Mesenchymal stem cell (in vitro differentiated cells and primary cell): ENCODE data around the gene HS2ST1.

Experiments used
- DNase-seq: peaks from one replicate; pipeline ENCODE4 v3.0.0-alpha.2; 2013
- H2AFZ ChIP-seq: one replicate; pipeline ENCODE4 v1.6.1; 2013; ENCODE audit warnings: low read depth, mild to moderate bottlenecking, control low read depth, inconsistent platforms, low read length, moderate library complexity
- H2AK5ac ChIP-seq: 2 replicates; pipeline ENCODE4 v1.6.1; 2013; ENCODE audit warnings: low read length, moderate library complexity, mild to moderate bottlenecking, inconsistent platforms; ENCODE audit not compliant: severe bottlenecking
- H2BK120ac ChIP-seq: one replicate; pipeline ENCODE4 v1.6.1; 2013; ENCODE audit warnings: low read depth, mild to moderate bottlenecking, inconsistent platforms, low read length, moderate library complexity
- H2BK12ac ChIP-seq, 2 experiments: one replicate each; pipeline ENCODE4 v1.6.1; 2013; ENCODE audit warnings: inconsistent platforms in 2 of 2, low read length in 2 of 2, mild to moderate bottlenecking in 2 of 2, moderate library complexity in 2 of 2, control low read depth in 1 of 2
- H2BK15ac ChIP-seq: one replicate; pipeline ENCODE4 v1.6.1; 2013; ENCODE audit warnings: mild to moderate bottlenecking, low read depth, inconsistent platforms; ENCODE audit not compliant: poor library complexity, severe bottlenecking
- H2BK5ac ChIP-seq: 2 replicates; pipeline ENCODE4 v1.6.1; 2013; ENCODE audit warnings: low read depth, mild to moderate bottlenecking, low read length, control low read depth, inconsistent platforms; ENCODE audit not compliant: poor library complexity, severe bottlenecking
- H3K14ac ChIP-seq, 2 experiments: one replicate each; pipeline ENCODE4 v1.6.1; 2013; ENCODE audit warnings: inconsistent platforms in 2 of 2, low read length in 2 of 2, control low read depth in 1 of 2, mild to moderate bottlenecking in 1 of 2, moderate library complexity in 1 of 2
- H3K18ac ChIP-seq, 2 experiments: one replicate each; pipeline ENCODE4 v1.6.1; 2013; ENCODE audit warnings: inconsistent platforms in 2 of 2, low read length in 2 of 2, control low read depth in 1 of 2, low read depth in 1 of 2, mild to moderate bottlenecking in 1 of 2
- H3K23ac ChIP-seq, 2 experiments: one replicate each; pipeline ENCODE4 v1.6.1; 2013; ENCODE audit warnings: inconsistent platforms in 2 of 2, low read length in 2 of 2, mild to moderate bottlenecking in 2 of 2, moderate library complexity in 2 of 2, control low read depth in 1 of 2
- H3K27ac ChIP-seq: 2 replicates; pipeline ENCODE4 v1.5.1; 2013; ENCODE audit warnings: mild to moderate bottlenecking, moderate library complexity, low read length, control low read depth, inconsistent platforms; ENCODE audit not compliant: poor library complexity, severe bottlenecking
- H3K27me3 ChIP-seq, 2 experiments: 2 replicates each; pipeline versions ENCODE4 v1.6.1 to v1.7.0; 2013; ENCODE audit warnings: low read length in 2 of 2, mild to moderate bottlenecking in 2 of 2, moderate library complexity in 2 of 2, control low read depth in 1 of 2, inconsistent platforms in 1 of 2; ENCODE audit not compliant: control insufficient read depth in 1 of 2, insufficient read depth in 1 of 2
- H3K36me3 ChIP-seq, 2 experiments: 2 replicates each; pipeline versions ENCODE4 v1.6.1 to v1.7.0; 2013; ENCODE audit warnings: low read length in 2 of 2, control low read depth in 1 of 2, inconsistent platforms in 1 of 2, low read depth in 1 of 2, mild to moderate bottlenecking in 1 of 2; ENCODE audit not compliant: insufficient read depth in 2 of 2, control insufficient read depth in 1 of 2
- H3K4ac ChIP-seq, 2 experiments: one replicate each; pipeline ENCODE4 v1.6.1; 2013; ENCODE audit warnings: inconsistent platforms in 2 of 2, low read length in 2 of 2, mild to moderate bottlenecking in 2 of 2, moderate library complexity in 2 of 2, control low read depth in 1 of 2, low read depth in 1 of 2
- H3K4me1 ChIP-seq: 2 replicates; pipeline ENCODE4 v1.6.1; 2013; ENCODE audit warnings: low read depth, low read length, control low read depth; ENCODE audit not compliant: control insufficient read depth, insufficient read depth
- H3K4me2 ChIP-seq: 2 replicates; pipeline ENCODE4 v1.6.1; 2013; ENCODE audit warnings: low read length, mild to moderate bottlenecking, inconsistent platforms; ENCODE audit not compliant: poor library complexity, severe bottlenecking
- H3K4me3 ChIP-seq, 2 experiments: 2 replicates each; pipeline versions ENCODE4 v1.5.1 to v1.7.0; 2013; ENCODE audit warnings: low read length in 2 of 2, mild to moderate bottlenecking in 2 of 2, control low read depth in 1 of 2, low read depth in 1 of 2; ENCODE audit not compliant: insufficient read depth in 1 of 2
- H3K79me1 ChIP-seq: replicated peaks from 2 replicates; pipeline ENCODE4 v1.6.1; 2013; ENCODE audit warnings: mild to moderate bottlenecking, control low read depth, low read length, inconsistent platforms; ENCODE audit not compliant: poor library complexity, severe bottlenecking
- H3K9ac ChIP-seq: 2 replicates; pipeline ENCODE4 v1.7.0; 2013; ENCODE audit warnings: mild to moderate bottlenecking, low read length, moderate library complexity
- H3K9me3 ChIP-seq: 2 replicates; pipeline ENCODE4 v1.7.0; 2013; ENCODE audit warnings: mild to moderate bottlenecking, low read length; ENCODE audit not compliant: control insufficient read depth
- H4K8ac ChIP-seq: one replicate; pipeline ENCODE4 v1.6.1; 2013; ENCODE audit warnings: inconsistent platforms, mild to moderate bottlenecking, low read length, moderate library complexity
- H4K91ac ChIP-seq: one replicate; pipeline ENCODE4 v1.6.1; 2013; ENCODE audit warnings: mild to moderate bottlenecking, low read length, inconsistent platforms
- WGBS: methylation state at CpG from one replicate; pipeline ENCODE4 v1.1.7; 2013; ENCODE audit warnings: mixed read lengths; 5-methylcytosine and 5-hydroxymethylcytosine counted together

The HS2ST1 gene

DNA sequence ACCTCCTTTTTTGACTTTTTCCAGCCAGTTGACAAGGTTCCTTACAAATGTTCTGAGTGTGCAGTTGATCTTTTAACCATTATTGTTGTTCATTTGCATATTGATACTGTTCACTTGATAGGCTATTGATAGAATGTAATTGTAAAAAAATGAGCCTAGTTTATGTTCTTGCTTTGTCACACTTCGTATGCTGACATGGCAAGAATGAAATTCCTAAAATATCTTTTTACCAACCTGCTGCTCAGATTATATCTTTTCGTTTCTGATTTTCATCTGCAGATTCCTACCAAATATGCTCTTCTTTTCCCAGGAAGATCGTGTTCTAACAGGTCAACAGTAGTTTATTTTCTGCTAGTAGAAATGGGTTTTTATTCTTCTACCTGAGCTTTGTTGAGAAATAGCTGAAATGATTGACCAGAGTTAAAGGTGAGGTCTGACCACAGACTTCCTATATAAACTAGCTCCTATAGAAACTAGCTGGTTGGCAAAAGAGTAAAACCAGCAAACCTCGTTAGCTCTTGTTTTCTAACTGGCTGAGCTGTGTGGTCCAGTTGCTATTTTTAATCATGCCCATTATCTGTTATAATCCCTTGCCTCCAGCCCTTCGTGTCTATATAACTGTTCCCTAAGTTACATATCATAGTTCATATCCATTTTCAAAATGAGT, 174.8 kb downstream of the HS2ST1 start:
- Histone ChIP-seq H3K79me1 (no peaks in the 10 kb centered on the region), H3K27me3 (no peaks in the 10 kb centered on the region)

DNA sequence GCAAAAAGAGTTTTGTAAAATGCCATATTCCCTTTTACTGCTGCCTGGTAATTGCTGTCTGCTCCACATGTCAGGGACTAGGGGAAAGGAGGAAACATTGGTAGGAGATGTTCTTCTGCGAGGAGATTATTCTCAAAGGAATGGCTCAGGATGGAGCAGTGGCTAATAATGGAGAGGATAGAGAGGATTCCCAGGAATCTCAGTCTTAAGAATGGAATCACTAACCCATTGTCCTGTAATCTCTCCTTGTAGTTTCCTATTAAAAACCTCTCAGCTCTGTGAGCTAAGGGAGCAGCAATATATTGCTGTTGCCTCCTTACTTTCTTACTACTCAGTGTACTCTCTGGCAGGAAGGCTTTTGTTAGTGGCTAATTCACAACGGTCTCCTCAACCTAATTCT, 175.4 kb downstream of the HS2ST1 start:
- Histone ChIP-seq H3K4me3 (no peak overlapping the region), H2BK120ac (no peak overlapping the region), H3K9ac (no peak overlapping the region), H4K8ac (no peak overlapping the region), H3K36me3 (peaks cover 0 to 29% of the 10 kb centered on the region in 2 experiments), H3K14ac (no peak overlapping the region), H3K4me2 (no peak overlapping the region), H4K91ac (no peak overlapping the region), H2AFZ (no peak overlapping the region), H2BK12ac (no peak overlapping the region), H2BK5ac (no peak overlapping the region), H3K9me3 (no peaks in the 10 kb centered on the region), H2BK15ac (no peak overlapping the region), H3K18ac (no peak overlapping the region), H3K4me1 (no peaks in the 10 kb centered on the region), H3K23ac (no peak overlapping the region), H3K4ac (no peak overlapping the region), H3K27me3 (no peaks in the 10 kb centered on the region), H3K27ac (no peak overlapping the region), H3K79me1 (no peaks in the 10 kb centered on the region), H2AK5ac (no peak overlapping the region)
- 95% methylated on average over 2 of the region's 2 CpGs for WGBS
- DNase-seq, result no peak

More for the DNA sequence above, 174.8 kb downstream of the HS2ST1 start:
- H3K4me2 ChIP-seq, result no peak overlapping the region
- no peak overlapping the region for H3K9ac ChIP-seq
- peaks cover 0 to 26% of the 10 kb centered on the region in 2 experiments for H3K36me3 ChIP-seq
- no peak overlapping the region for H3K4ac ChIP-seq
- no peak overlapping the region for H3K14ac ChIP-seq
- H2BK5ac ChIP-seq, result no peak overlapping the region
- H3K9me3 ChIP-seq, result no peaks in the 10 kb centered on the region
- H3K23ac ChIP-seq, result no peak overlapping the region
- H2BK12ac ChIP-seq, result no peak overlapping the region
- H3K27ac ChIP-seq, result no peak overlapping the region
- H3K4me1 ChIP-seq, result no peaks in the 10 kb centered on the region
- H3K4me3 ChIP-seq, result no peak overlapping the region
- DNase-seq, result no peak
- H2BK15ac ChIP-seq, result no peak overlapping the region
- no peak overlapping the region for H2BK120ac ChIP-seq
- no peak overlapping the region for H3K18ac ChIP-seq
- no peak overlapping the region for H4K91ac ChIP-seq
- 72% methylated on average over 4 of the region's 5 CpGs for WGBS
- no peak overlapping the region for H4K8ac ChIP-seq
- H2AK5ac ChIP-seq, result no peak overlapping the region
- no peak overlapping the region for H2AFZ ChIP-seq

DNA sequence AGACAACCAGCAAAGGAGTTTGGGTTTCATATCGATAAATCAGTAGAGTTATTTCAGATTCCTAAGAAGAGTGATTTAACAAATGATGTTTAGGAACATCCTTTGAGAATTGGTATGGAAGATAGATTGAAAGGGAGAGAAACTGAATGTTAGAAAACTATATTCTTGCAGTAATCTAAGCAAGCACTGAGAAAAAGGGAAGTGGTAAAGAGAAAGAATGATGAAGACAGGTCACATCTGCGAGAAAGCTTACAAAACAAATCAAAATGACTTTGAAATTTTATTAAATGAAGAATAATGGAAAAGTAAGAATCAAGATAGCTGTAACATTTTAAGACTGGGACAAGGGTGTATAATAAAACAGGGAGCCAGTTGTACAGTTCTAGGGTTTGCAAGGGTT, 177.0 kb downstream of the HS2ST1 start:
- Histone ChIP-seq H3K36me3 (peaks cover 0 to 27% of the 10 kb centered on the region in 2 experiments), H2BK12ac (no peak overlapping the region), H3K4me3 (no peak overlapping the region), H3K23ac (no peak overlapping the region), H3K18ac (no peak overlapping the region), H3K4ac (no peak overlapping the region), H3K27ac (no peak overlapping the region), H3K27me3 (no peaks in the 10 kb centered on the region), H2BK15ac (no peak overlapping the region), H3K9me3 (no peaks in the 10 kb centered on the region), H2AK5ac (no peak overlapping the region), H2AFZ (no peak overlapping the region), H3K79me1 (peaks cover under 1% of the 10 kb centered on the region), H4K8ac (no peak overlapping the region), H3K4me1 (no peaks in the 10 kb centered on the region), H4K91ac (no peak overlapping the region), H2BK120ac (no peak overlapping the region), H3K14ac (no peak overlapping the region), H3K4me2 (no peak overlapping the region), H3K9ac (no peak overlapping the region), H2BK5ac (no peak overlapping the region)
- 97% methylated on average over 1 of the region's 2 CpGs for WGBS
- DNase-seq, result no peak

DNA sequence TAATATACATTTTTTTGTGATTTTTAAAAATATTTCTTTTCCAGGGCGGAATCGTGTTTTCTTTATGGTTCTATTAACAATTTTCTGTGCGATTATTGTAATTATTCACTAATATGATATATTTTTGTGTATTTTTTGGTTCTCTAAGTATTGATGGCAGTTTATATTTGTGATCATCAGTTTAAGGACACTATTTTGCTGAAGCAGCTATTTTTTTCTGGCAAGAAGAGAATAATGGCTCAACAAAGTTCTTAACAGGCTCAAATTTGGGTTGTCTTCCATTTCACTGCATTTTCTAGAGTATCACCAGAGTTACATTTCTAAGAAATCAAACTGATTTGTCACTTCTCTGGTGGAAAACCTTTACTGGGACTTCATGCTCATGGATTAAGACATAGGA, 178.4 kb downstream of the HS2ST1 start:
- Histone ChIP-seq H3K4me3 (no peak overlapping the region), H3K36me3 (peaks cover 0 to 31% of the 10 kb centered on the region in 2 experiments), H3K79me1 (peaks cover 2% of the 10 kb centered on the region), H3K14ac (no peak overlapping the region), H2AK5ac (no peak overlapping the region), H3K4me2 (no peak overlapping the region), H2AFZ (no peak overlapping the region), H2BK15ac (no peak overlapping the region), H4K8ac (no peak overlapping the region), H3K27me3 (no peaks in the 10 kb centered on the region), H3K4me1 (no peaks in the 10 kb centered on the region), H3K9ac (no peak overlapping the region), H3K18ac (no peak overlapping the region), H3K4ac (no peak overlapping the region), H3K27ac (no peak overlapping the region), H4K91ac (no peak overlapping the region), H2BK12ac (no peak overlapping the region), H3K23ac (no peak overlapping the region), H3K9me3 (no peaks in the 10 kb centered on the region), H2BK5ac (no peak overlapping the region), H2BK120ac (no peak overlapping the region)
- DNase-seq, result no peak
- no CpG with 5 or more reads among the region's 3 CpGs for WGBS
